ENCODE measurements around the gene KTI12.
A peak's percentile ranks its signal among the peaks of the same experiment; 100 is the strongest.
"Not testable (repeated sequence)": the region's sequence is repeated elsewhere in the genome, so short reads cannot be mapped to it uniquely, and the experiment has no call there.

KTI12 gene

GRCh38 chr1:52045236-52045635, 11.6 kb upstream of the KTI12 start:
- no peak overlapping the region for H3K27ac ChIP-seq
- no peak overlapping the region for H3K4me3 ChIP-seq

GRCh38 chr1:52041551-52042185, 8.1 kb upstream of the KTI12 start:
- no peak overlapping the region for H3K4me3 ChIP-seq
- H3K27ac ChIP-seq, result no peak overlapping the region

GRCh38 chr1:52037909-52038308, 4.3 kb upstream of the KTI12 start:
- Histone ChIP-seq H3K27ac (no peak overlapping the region), H3K4me3 (no peak overlapping the region)

- Histone ChIP-seq H3K4me3 (no peak overlapping the region), H3K27ac (no peak overlapping the region)
Observed at GRCh38 chr1:52037402-52037814, 3.8 kb upstream of the KTI12 start.

GRCh38 chr1:52034050-52034384, 407 bp upstream of the KTI12 start:
- H3K4me3 ChIP-seq, result peak overlapping the region in 6 of 7 experiments; percentile 56 to 95 (median 84)

GRCh38 chr1:52032785-52033131, 852 bp downstream of the KTI12 start:
- peak overlapping the region; percentile 56 to 95 (median 83) for H3K4me3 ChIP-seq
- H3K27ac ChIP-seq, result peak overlapping the region in 19 of 21 experiments; percentile 78 to 93 (median 84)

More at GRCh38 chr1:52034050-52034384, 407 bp upstream of the KTI12 start:
- H3K27ac ChIP-seq, result peak overlapping the region in 20 of 21 experiments; percentile 67 to 93 (median 84)

GRCh38 chr1:52032124-52032784, 1.4 kb downstream of the KTI12 start:
- Histone ChIP-seq H3K4me3 (peak overlapping the region; percentile 56 to 95 (median 83)), H3K27ac (peak overlapping the region in 10 of 21 experiments; percentile 78 to 93 (median 86))

- H3K27ac ChIP-seq, result not testable (repeated sequence)
Observed at GRCh38 chr1:52028839-52029238, 4.8 kb downstream of the KTI12 start.

GRCh38 chr1:52028328-52028727, 5.3 kb downstream of the KTI12 start:
- H3K4me3 ChIP-seq, result no peak overlapping the region
- no peak overlapping the region for H3K27ac ChIP-seq

More at GRCh38 chr1:52028839-52029238, 4.8 kb downstream of the KTI12 start:
- H3K4me3 ChIP-seq, result not testable (repeated sequence)

- no peak overlapping the region for H3K27ac ChIP-seq
- no peak overlapping the region for H3K4me3 ChIP-seq
Observed at GRCh38 chr1:52026278-52026677, 7.3 kb downstream of the KTI12 start.

GRCh38 chr1:52022133-52022532, 11.5 kb downstream of the KTI12 start:
- H3K4me3 ChIP-seq, result no peak overlapping the region

GRCh38 chr1:52008071-52008809, 25.4 kb downstream of the KTI12 start:
- Histone ChIP-seq H3K27ac (no peak overlapping the region), H3K4me3 (no peak overlapping the region)

More at GRCh38 chr1:52022133-52022532, 11.5 kb downstream of the KTI12 start:
- no peak overlapping the region for H3K27ac ChIP-seq

- no peak overlapping the region for H3K27ac ChIP-seq
- H3K4me3 ChIP-seq, result no peak overlapping the region
Observed at GRCh38 chr1:52007215-52008002, 26.2 kb downstream of the KTI12 start.

- H3K27ac ChIP-seq, H3K4me3 ChIP-seq: not testable (repeated sequence)
Observed at GRCh38 chr1:52006081-52006553, 27.5 kb downstream of the KTI12 start.

GRCh38 chr1:52005548-52005947, 28.1 kb downstream of the KTI12 start:
- H3K27ac ChIP-seq, H3K4me3 ChIP-seq: not testable (repeated sequence)

GRCh38 chr1:52003877-52004276, 29.7 kb downstream of the KTI12 start:
- Histone ChIP-seq H3K27ac (no peak overlapping the region), H3K4me3 (no peak overlapping the region)

- no peak overlapping the region for H3K27ac ChIP-seq
- H3K4me3 ChIP-seq, result no peak overlapping the region
Observed at GRCh38 chr1:52002038-52002917, 31.3 kb downstream of the KTI12 start.

GRCh38 chr1:51998701-51999100, 34.9 kb downstream of the KTI12 start:
- H3K4me3 ChIP-seq, result no peak overlapping the region
- no peak overlapping the region for H3K27ac ChIP-seq

GRCh38 chr1:51997974-51998382, 35.6 kb downstream of the KTI12 start:
- no peak overlapping the region for H3K27ac ChIP-seq
- H3K4me3 ChIP-seq, result no peak overlapping the region
